CD1c-positive myeloid dendritic cell (primary cell): ENCODE data around the gene LPA.
"Not testable (repeated sequence)": the region's sequence is repeated elsewhere in the genome, so short reads cannot be mapped to it uniquely, and the experiment has no call there.

Experiments used
- DNase-seq: peaks from one replicate; pipeline ENCODE4 v3.0.0-alpha.2; 2016; ENCODE audit errors: extremely low spot score

LPA gene

GRCh38 chr6:160664198-160664597 is at the start of gene LPA:
LPA (minus strand) TSS chr6:160664275; CDS start chr6:160664214, 61 bp downstream.
- DNase-seq = not testable (repeated sequence)

- DNase-seq = not testable (repeated sequence)
Measured at GRCh38 chr6:160708993-160709392, 44.9 kb upstream of the LPA start.

GRCh38 chr6:160704688-160705087 is 40.6 kb upstream of the LPA start:
- DNase-seq = not testable (repeated sequence)

- DNase-seq = not testable (repeated sequence)
Measured at GRCh38 chr6:160701918-160702680, 38.0 kb upstream of the LPA start, which contains the start of gene PLG. PLG (plus strand) TSS chr6:160702244; CDS start chr6:160702305, 61 bp downstream.

- DNase-seq = no peak
Measured at GRCh38 chr6:160697826-160698225, 33.8 kb upstream of the LPA start.

- not testable (repeated sequence) for DNase-seq
Measured at GRCh38 chr6:160696884-160697283, 32.8 kb upstream of the LPA start.

GRCh38 chr6:160695622-160696021 is 31.5 kb upstream of the LPA start:
- DNase-seq = not testable (repeated sequence)

GRCh38 chr6:160695025-160695424 is 30.9 kb upstream of the LPA start:
- DNase-seq = not testable (repeated sequence)

- DNase-seq = no peak
Measured at GRCh38 chr6:160692369-160692959, 28.4 kb upstream of the LPA start.

- DNase-seq = no peak
Measured at GRCh38 chr6:160691617-160692016, 27.5 kb upstream of the LPA start.

GRCh38 chr6:160690458-160690857 is 26.4 kb upstream of the LPA start:
- no peak for DNase-seq

GRCh38 chr6:160685762-160686450 is 21.8 kb upstream of the LPA start:
- DNase-seq = no peak

- not testable (repeated sequence) for DNase-seq
Measured at GRCh38 chr6:160685101-160685761, 21.2 kb upstream of the LPA start.

- no peak for DNase-seq
Measured at GRCh38 chr6:160679402-160679769, 15.3 kb upstream of the LPA start.

GRCh38 chr6:160678744-160679401 is 14.8 kb upstream of the LPA start:
- no peak for DNase-seq

- DNase-seq = no peak
Measured at GRCh38 chr6:160678230-160678629, 14.2 kb upstream of the LPA start.

- not testable (repeated sequence) for DNase-seq
Measured at GRCh38 chr6:160676418-160676817, 12.3 kb upstream of the LPA start.

GRCh38 chr6:160668589-160668988 is 4.5 kb upstream of the LPA start:
- DNase-seq = no peak

- no peak for DNase-seq
Measured at GRCh38 chr6:160667639-160668481, 3.8 kb upstream of the LPA start.

GRCh38 chr6:160662842-160663241 is 1.2 kb downstream of the LPA start:
- DNase-seq = no peak

GRCh38 chr6:160662429-160662828 is 1.6 kb downstream of the LPA start:
- DNase-seq = no peak
